NCI-H1092 (cell line): ENCODE measurements around the gene STRBP.

Experiments
- DNase-seq: peaks from one replicate; lab custom pipeline; 2025; lab: John Stamatoyannopoulos, UW

Gene STRBP

DNA sequence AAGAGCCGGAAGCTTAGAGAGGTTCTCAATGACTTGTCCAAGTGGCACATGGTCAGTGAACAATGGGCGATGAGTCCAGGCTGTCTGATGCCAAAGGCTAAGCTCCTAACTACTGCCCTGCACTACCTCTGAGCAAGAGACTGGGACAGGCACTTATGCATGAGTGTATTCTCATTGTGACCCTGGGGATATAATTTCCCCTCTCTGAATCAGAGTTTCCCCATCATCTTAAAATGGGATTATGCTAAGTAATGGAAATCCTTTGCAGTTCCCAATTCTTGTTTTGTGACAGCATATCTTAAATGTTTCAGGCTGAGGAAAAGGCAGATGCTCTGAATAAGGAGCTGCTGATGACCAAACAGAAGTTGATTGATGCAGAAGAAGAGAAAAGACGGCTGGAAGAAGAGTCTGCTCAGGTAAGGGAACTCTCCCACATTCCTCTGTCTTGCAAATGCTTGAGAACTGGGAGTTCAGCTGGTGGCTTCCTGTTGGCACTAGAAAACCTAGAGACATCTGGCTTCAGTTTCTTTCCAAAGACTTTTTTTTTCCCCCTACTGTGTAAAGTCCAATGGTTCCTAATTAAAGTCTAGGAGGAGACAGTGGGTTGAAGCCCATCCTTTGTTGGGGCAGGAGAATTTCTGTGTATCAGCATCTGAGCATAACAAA, 170.8 kb downstream of the STRBP start:
- no peak for DNase-seq

DNA sequence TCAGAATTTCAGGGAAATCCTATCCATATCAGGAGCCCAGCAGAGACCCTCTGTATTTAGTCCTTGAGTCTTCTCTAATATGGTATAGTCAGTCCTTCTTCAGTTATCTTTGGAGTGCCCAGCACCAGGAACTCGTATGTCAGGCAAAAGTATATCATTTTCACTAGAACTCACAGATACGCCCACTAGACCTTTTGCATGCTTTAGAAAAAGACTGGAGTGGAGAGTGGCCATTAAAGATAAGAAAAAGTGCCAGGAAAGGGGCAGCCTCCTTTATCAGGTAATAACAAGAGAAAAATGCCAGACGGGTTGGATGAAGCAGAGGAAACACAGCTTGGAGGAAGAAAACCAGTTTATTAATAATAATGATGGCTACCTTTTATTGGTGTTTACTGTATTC, 171.4 kb downstream of the STRBP start:
- DNase-seq: no peak

- no peak for DNase-seq
Measured at GRCh38 chr9:123093141-123093540, 175.2 kb downstream of the STRBP start.

DNA sequence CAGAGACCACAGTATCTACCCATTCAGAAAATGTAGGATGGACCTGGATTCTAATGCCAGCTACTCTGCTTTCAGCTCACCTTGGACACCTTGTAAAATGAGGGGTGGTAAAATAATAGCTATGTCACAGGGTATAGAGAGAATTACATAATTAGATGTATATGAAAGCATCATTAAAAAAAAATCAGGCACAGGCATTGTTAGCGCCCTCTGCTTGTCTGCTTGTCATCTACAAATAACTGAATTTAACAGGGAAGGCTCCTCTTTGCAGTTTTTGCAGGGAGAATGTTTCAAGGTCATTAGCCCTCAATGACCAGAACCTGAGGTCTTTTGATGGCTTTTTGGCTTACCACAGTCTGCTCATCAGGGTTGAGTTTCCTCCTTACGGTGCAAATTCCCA, 176.9 kb downstream of the STRBP start:
- no peak for DNase-seq

GRCh38 chr9:123090956-123091355, 177.4 kb downstream of the STRBP start:
- no peak for DNase-seq

GRCh38 chr9:123090198-123090896, 178.0 kb downstream of the STRBP start:
- no peak for DNase-seq

DNA sequence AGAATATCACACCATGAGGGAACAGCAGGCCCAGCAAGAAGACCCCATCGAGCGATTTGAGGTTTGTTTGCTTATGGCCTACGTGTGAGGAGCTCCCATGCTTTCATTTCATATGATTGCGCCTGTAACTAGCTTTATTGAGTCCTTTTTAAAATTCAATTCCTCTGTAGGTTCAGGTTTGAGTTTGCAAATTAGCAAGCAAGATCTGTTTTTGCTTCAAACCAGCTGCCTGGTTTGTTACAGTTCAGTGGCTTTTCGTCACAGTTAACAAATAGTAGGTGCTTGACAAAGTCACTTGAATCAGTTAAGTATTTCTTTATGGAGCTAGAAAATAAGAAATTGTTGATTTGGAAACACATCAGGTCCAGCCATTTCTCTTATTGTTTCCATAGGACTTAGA, 178.6 kb downstream of the STRBP start:
- DNase-seq: no peak

GRCh38 chr9:123089040-123089439, 179.3 kb downstream of the STRBP start:
- no peak for DNase-seq

- DNase-seq: no peak
Measured at GRCh38 chr9:123087359-123087888, 181.0 kb downstream of the STRBP start.

- no peak for DNase-seq
Measured at GRCh38 chr9:123085916-123086315, 182.5 kb downstream of the STRBP start.

- DNase-seq: no peak
Measured at GRCh38 chr9:123084256-123084655, 184.1 kb downstream of the STRBP start.

GRCh38 chr9:123083680-123084079, 184.7 kb downstream of the STRBP start:
- DNase-seq: no peak

DNA sequence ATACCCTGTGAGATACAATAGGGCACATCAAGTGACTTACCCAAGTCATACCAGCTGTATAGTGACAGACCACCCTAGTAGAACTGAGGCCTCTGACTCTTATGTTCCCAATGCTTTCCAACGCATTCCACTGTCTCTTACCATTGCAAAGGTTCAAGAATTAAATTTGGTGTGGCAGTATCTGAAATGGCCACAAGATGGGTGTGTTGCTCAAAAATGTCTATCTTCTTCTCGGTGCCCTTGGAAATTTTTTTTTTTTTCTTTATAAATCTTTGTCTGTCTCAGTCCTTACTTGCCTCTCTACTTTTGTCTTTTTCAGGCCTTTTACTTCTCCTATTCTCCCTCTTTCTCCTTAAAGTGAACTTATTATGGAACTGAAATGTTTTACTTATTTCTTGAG, 186.6 kb downstream of the STRBP start:
- no peak for DNase-seq

- no peak for DNase-seq
Measured at GRCh38 chr9:123080444-123080843, 187.9 kb downstream of the STRBP start.

DNA sequence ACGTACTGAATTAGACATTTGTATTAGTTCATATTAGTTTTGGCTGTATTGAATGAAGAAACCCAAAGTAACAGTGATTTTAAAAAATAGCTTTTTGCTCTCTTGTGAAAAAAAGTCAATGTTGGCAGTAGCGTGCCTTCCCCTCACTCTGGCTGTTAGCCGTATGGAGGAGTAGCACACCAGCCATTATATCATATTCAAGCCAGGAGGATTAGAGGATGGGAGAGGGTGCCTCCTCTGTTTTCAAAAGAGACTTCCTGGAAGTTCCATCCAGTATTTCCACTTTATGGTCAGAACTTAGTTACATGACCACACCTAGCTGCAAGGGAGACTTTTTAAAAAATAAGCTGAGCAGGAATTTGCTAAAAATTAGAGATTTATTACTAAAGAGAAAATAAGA, 193.8 kb downstream of the STRBP start:
- no peak for DNase-seq

DNA sequence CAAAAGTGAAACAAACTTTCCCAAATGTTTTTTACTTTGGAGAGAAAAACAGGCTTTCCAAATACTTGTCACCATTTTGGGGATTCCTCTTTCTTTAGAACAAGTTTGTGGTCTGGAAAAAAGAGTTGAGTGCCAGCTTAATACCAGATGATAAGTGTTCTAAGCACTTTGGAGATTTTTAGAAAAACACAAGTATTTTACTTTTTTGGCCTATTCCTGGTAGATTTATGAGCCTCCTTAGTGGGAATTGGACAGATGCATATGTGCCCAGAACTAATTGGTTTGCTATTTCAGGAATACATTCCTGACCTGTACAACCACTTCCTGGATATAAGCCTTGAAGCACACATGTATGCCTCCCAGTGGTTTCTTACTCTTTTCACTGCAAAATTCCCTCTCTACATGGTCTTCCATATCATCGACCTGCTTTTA, 194.4 kb downstream of the STRBP start:
- no peak for DNase-seq

DNA sequence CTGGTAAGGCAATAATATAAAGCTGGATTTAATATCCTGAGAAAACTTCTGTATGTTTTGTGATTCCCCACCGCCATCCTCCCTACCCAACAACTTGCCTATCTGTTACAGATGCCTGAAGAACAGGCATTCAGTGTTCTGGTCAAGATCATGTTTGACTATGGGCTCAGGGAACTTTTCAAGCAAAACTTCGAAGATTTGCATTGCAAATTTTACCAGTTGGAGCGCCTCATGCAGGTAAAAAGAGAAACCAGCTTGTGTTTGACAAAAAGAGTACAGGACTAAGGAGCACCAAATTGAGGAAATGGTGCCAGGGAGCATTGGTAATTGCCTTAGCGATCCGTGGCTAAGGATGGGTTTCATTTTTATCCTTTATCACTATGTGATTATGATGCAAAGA, 194.9 kb downstream of the STRBP start:
- DNase-seq: no peak

- DNase-seq: no peak
Measured at GRCh38 chr9:123072407-123072995, 195.9 kb downstream of the STRBP start.
